ENCODE results near the gene NCOR2. TPM values are rescaled to one million over a fixed set of nuclear protein-coding genes. Genes with fewer than 3 reads are reported as not detected.

Gene NCOR2
- total and polyA plus RNA-seq, 10 of the 15 experiments (the other 5 are each of a cell fraction or from before 2014, with no cell fraction given), result 0.43 to 179 (median 14.9) TPM

- RAD21 ChIA-PET (ENCODE audit: unreplicated experiment), result no interaction called here
- ATAC-seq (no peak), DNase-seq (ENCODE audit: low read depth, low spot score) (no peak), FAIRE-seq (no peak)
- Histone ChIP-seq H4K20me1 (ENCODE audit: control insufficient read depth, insufficient read depth) (no peaks in the 10 kb centered on the region), H3K79me2 (ENCODE audit: control insufficient read depth, insufficient read depth, low read length) (no peaks in the 10 kb centered on the region), H3K4me1 (ENCODE audit: control insufficient read depth, insufficient read depth, low read length) (peaks cover 4% of the 10 kb centered on the region), H2AFZ (ENCODE audit: control insufficient read depth, low read depth, low read length) (no peak overlapping the region), H3K27ac (ENCODE audit: control insufficient read depth, insufficient read depth) (no peak overlapping the region), H3K36me3 (ENCODE audit: control insufficient read depth in 2 of 2, insufficient read depth in 2 of 2, low read length in 1 of 2) (no peaks in the 10 kb centered on the region), H3K4me2 (ENCODE audit: control insufficient read depth, insufficient read depth) (no peak overlapping the region), H3K4me3 (no peak overlapping the region), H3K27me3 (replicated peaks in 1 of 2; ENCODE audit: control insufficient read depth in 2 of 2, insufficient read depth in 2 of 2, low read length in 1 of 2) (no peaks in the 10 kb centered on the region; a peak in 1 of 4 replicates), H3K9ac (ENCODE audit: control insufficient read depth, insufficient read depth, low read length) (no peak overlapping the region), H3K9me3 (replicated peaks; ENCODE audit: control insufficient read depth, insufficient read depth, low read length) (peaks cover 3% of the 10 kb centered on the region; the same call in 2 of the 3 replicates)
- POLR2A ChIA-PET, result no interaction called here
- intact Hi-C loops (cut with micrococcal nuclease; ENCODE audit: unreplicated experiment) (no loop called here), in situ Hi-C loops (cut with MboI) (no loop called here)
- CTCF ChIA-PET, result no interaction called here
- TF ChIP-seq ZNF592 (IDR thresholded peaks at IDR 0.05), result no peak
- TF ChIP-seq E2F4 (IDR thresholded peaks at IDR 0.05; ENCODE audit: low read depth, low read length), result no peak
- SMC1A ChIA-PET (ENCODE audit: uncharacterized antibody, unreplicated experiment), result no interaction called here
- BruUV-seq (replicated peaks), result no TSS peak
- 33% methylated on average over 12 of the region's 12 CpGs for WGBS (ENCODE audit: insufficient coverage, insufficient replicate concordance, low lambda C conversion rate, missing lambda C conversion rate)
These were observed 35.7 kb upstream of the NCOR2 start for GRCh38 chr12:124603100-124603541.
